GM12878 (cell line): ENCODE results near the gene ACACB. TPM values are rescaled to one million over a fixed set of nuclear protein-coding genes. Genes with fewer than 3 reads are reported as not detected.

ENCODE experiments used
- ATAC-seq: fragments of 200-7000 bp; cut with Tn5 transposase; 3 replicates; pipeline ENCODE4 v1.9.1; 2020; ENCODE audit warnings: mild to moderate bottlenecking, moderate library complexity
- BruUV-seq: library from RNA; stranded (reverse); fragments of 400-500 nt; replicated peaks from 2 replicates; lab custom pipeline; 2021; lab: Mats Ljungman, UMichigan
- CTCF ChIA-PET: fragments of 300-600 bp; sonication (Branson Sonifier 250); formaldehyde crosslinking; extraction: SDS; loops from one replicate; lab custom pipeline; 2021; ENCODE audit warnings: inconsistent platforms; lab: Yijun Ruan, JAX
- POLR2A ChIA-PET: fragments of 350-600 bp; formaldehyde crosslinking; extraction: SDS; loops from one replicate; lab custom pipeline; 2021; ENCODE audit warnings: inconsistent platforms; lab: Charles Lee
- RAD21 ChIA-PET: fragments of 300-600 bp; sonication (Branson Sonifier 250); formaldehyde crosslinking; loops from one replicate; lab custom pipeline; 2023; ENCODE audit warnings: antibody characterized with exemption; ENCODE audit not compliant: unreplicated experiment; lab: Charles Lee
- SMC1A ChIA-PET: fragments of 300-600 bp; sonication (Branson Sonifier 250); formaldehyde crosslinking; loops from one replicate; lab custom pipeline; 2023; ENCODE audit not compliant: unreplicated experiment, uncharacterized antibody; lab: Charles Lee
- DNase-seq: peaks from one replicate; pipeline ENCODE4 v3.0.0-alpha.2; 2011; ENCODE audit warnings: low read depth, low spot score
- FAIRE-seq: peaks from 3 replicates; lab custom pipeline; 2011; peaks lifted over from hg19 to GRCh38; lab: Jason Lieb, UNC
- H2AFZ ChIP-seq: 2 replicates; pipeline ENCODE4 v1.6.0; 2011; ENCODE audit warnings: low read depth, low read length, control low read depth; ENCODE audit not compliant: control insufficient read depth
- H3K27ac ChIP-seq: 2 replicates; pipeline ENCODE4 v1.5.1; 2011; ENCODE audit warnings: control low read depth; ENCODE audit not compliant: control insufficient read depth, insufficient read depth
- H3K27me3 ChIP-seq, 2 experiments: replicated peaks in 1 of 2; 2 replicates each; pipeline versions ENCODE4 v1.6.0 to v1.6.1; 2011; ENCODE audit warnings: low read length in 1 of 2; ENCODE audit not compliant: control insufficient read depth in 2 of 2, insufficient read depth in 2 of 2
- H3K36me3 ChIP-seq, 2 experiments: 2 replicates each; pipeline ENCODE4 v1.5.1; 2011; ENCODE audit warnings: low read length in 1 of 2; ENCODE audit not compliant: control insufficient read depth in 2 of 2, insufficient read depth in 2 of 2
- H3K4me1 ChIP-seq: 2 replicates; pipeline ENCODE4 v1.6.1; 2011; ENCODE audit warnings: mild to moderate bottlenecking, low read length, moderate library complexity, mixed read lengths; ENCODE audit not compliant: control insufficient read depth, insufficient read depth
- H3K4me2 ChIP-seq: 2 replicates; pipeline ENCODE4 v1.6.0; 2011; ENCODE audit warnings: control low read depth; ENCODE audit not compliant: control insufficient read depth, insufficient read depth
- H3K4me3 ChIP-seq: fragments of 200-600 bp; sonication (generic); 2 replicates; pipeline ENCODE4 v1.5.1; 2016
- H3K79me2 ChIP-seq: 2 replicates; pipeline ENCODE4 v1.6.0; 2011; ENCODE audit warnings: low read length; ENCODE audit not compliant: control insufficient read depth, insufficient read depth
- H3K9ac ChIP-seq: 2 replicates; pipeline ENCODE4 v1.8.0; 2011; ENCODE audit warnings: low read length, control low read depth, mixed read lengths; ENCODE audit not compliant: control insufficient read depth, insufficient read depth
- H3K9me3 ChIP-seq: replicated peaks from 3 replicates; pipeline ENCODE4 v1.5.1; 2011; ENCODE audit warnings: mild to moderate bottlenecking, low read length; ENCODE audit not compliant: control insufficient read depth, insufficient read depth
- H4K20me1 ChIP-seq: 2 replicates; pipeline ENCODE4 v1.6.0; 2011; ENCODE audit not compliant: control insufficient read depth, insufficient read depth
- BCL3 ChIP-seq: IDR thresholded peaks from 2 replicates; pipeline ENCODE4 v1.6.1; 2011; ENCODE audit warnings: borderline replicate concordance, low read depth, mild to moderate bottlenecking, moderate library complexity, low read length; ENCODE audit not compliant: insufficient read depth, poor library complexity, severe bottlenecking
- CHD2 ChIP-seq: IDR thresholded peaks from 2 replicates; pipeline ENCODE4 v1.6.1; 2011; ENCODE audit warnings: low read depth, low read length, improper control_type of control experiment, borderline replicate concordance
- CREM ChIP-seq: IDR thresholded peaks from 2 replicates; pipeline ENCODE4 v1.6.1; 2014; ENCODE audit warnings: antibody characterized with exemption, low read depth
- HDAC2 ChIP-seq: fragments of 200-600 bp; sonication (generic); IDR thresholded peaks from 2 replicates; pipeline ENCODE4 v1.6.1; 2017
- SP1 ChIP-seq: IDR thresholded peaks from one replicate; pipeline ENCODE4 v1.6.1; 2011; ENCODE audit warnings: low read depth, low read length
- TCF12 ChIP-seq: IDR thresholded peaks from 2 replicates; pipeline ENCODE4 v1.6.1; 2011; ENCODE audit warnings: low read depth, mild to moderate bottlenecking, low read length
- WGBS: methylation state at CpG from one replicate; pipeline ENCODE4 v1.1.6; 2016; ENCODE audit warnings: low lambda C conversion rate; ENCODE audit not compliant: insufficient replicate concordance, insufficient coverage; ENCODE audit errors: missing lambda C conversion rate; 5-methylcytosine and 5-hydroxymethylcytosine counted together
- in situ Hi-C: fragments of 300-500 bp; cut with MboI; formaldehyde crosslinking; loops from 9 replicates; pipeline ENCODE4 v1.14.3; 2018; ENCODE audit warnings: mixed read lengths
- intact Hi-C: fragments of 100-400 bp; cut with micrococcal nuclease; formaldehyde crosslinking; loops from one replicate; pipeline ENCODE4 v1.14.2; 2022; ENCODE audit not compliant: unreplicated experiment
- polyA plus RNA-seq, 11 experiments: library from polyadenylated mRNA; depleted of rRNA in 4 of 11; unstranded in 6 of 11; stranded (reverse) in 5 of 11; fragments of >200 nt; fragmentation: Nextera tagmentation in 4 of 11; fragmentation: Illumina TruSeq in 1 of 11; extraction: Ambion mirVana in 4 of 11; extraction: Trizol in 1 of 11; gene quantifications; 1 replicate in 1 of 11; 2 replicates in 10 of 11; pipeline versions ENCODE4 v1.2.1 to v1.2.3, GENCODE V29; 2011 to 2016; ENCODE audit warnings: inconsistent platforms in 2 of 11, missing spikeins in 2 of 11, low read depth in 1 of 11
- total RNA-seq, 4 experiments: library from RNA; depleted of rRNA in 3 of 4; stranded (reverse); fragments of >200 nt in 3 of 4; fragmentation: Illumina TruSeq in 1 of 4; extraction: Trizol in 1 of 4; gene quantifications; 2 replicates each; pipeline versions ENCODE4 v1.2.1 to v1.2.3, GENCODE V29; 2013 to 2021
- TF ChIP-seq, protein P1 (sequence below): fragments of 450-650 bp; IDR thresholded peaks from 2 replicates; pipeline ENCODE4 v1.6.1; 2016; ENCODE audit warnings: mild to moderate bottlenecking
- TF ChIP-seq, protein P2 (sequence below), 3 experiments: IDR thresholded peaks in 2 of 3; conservative IDR thresholded peaks in 1 of 3; 2 replicates each; pipeline ENCODE4 v1.5.1; 2011; ENCODE audit warnings: low read depth in 3 of 3, low read length in 3 of 3, mild to moderate bottlenecking in 3 of 3, control low read depth in 2 of 3, moderate library complexity in 2 of 3, inconsistent platforms in 1 of 3, mixed read lengths in 1 of 3; ENCODE audit not compliant: control insufficient read depth in 2 of 3, insufficient read depth in 1 of 3; ENCODE audit errors: extremely low read depth in 1 of 3
- TF ChIP-seq, protein P3 (sequence below): IDR thresholded peaks from 2 replicates; pipeline ENCODE4 v1.6.1; 2012; ENCODE audit warnings: low read length, inconsistent platforms
- TF ChIP-seq, protein P4 (sequence below): IDR thresholded peaks from 2 replicates; pipeline ENCODE4 v1.6.1; 2012; ENCODE audit warnings: low read depth, low read length, improper control_type of control experiment

ACACB gene
- total and polyA plus RNA-seq, 10 of the 15 experiments (the other 5 are each of a cell fraction or from before 2014, with no cell fraction given): 0.05 to 1.9 (median 0.38) TPM; not detected in 2

- H3K27me3 ChIP-seq: no peaks in the 10 kb centered on the region
- ChIA-PET CTCF (no interaction called here), SMC1A (no interaction called here), POLR2A (no interaction called here), RAD21 (no interaction called here)
- DNase-seq (no peak), ATAC-seq (no peak), FAIRE-seq (no peak)
- no peak overlapping the region for H2AFZ ChIP-seq
- in situ Hi-C loops: no loop called here
- intact Hi-C loops: no loop called here
- H3K36me3 ChIP-seq: peaks cover 6 to 7% of the 10 kb centered on the region in 2 experiments; a peak in 3 of 4 replicates
- peaks cover 7% of the 10 kb centered on the region for H3K4me1 ChIP-seq
- no peak overlapping the region for H3K4me2 ChIP-seq
- H3K79me2 ChIP-seq: peaks cover 23% of the 10 kb centered on the region
- H3K9ac ChIP-seq: no peak overlapping the region
- H3K27ac ChIP-seq: no peak overlapping the region
- no peaks in the 10 kb centered on the region for H3K9me3 ChIP-seq
- 77% methylated on average over 6 of the region's 6 CpGs for WGBS
- H3K4me3 ChIP-seq: no peak overlapping the region
- no peak for TF ChIP-seq BCL3
- no peak for TF ChIP-seq CREM
- TF ChIP-seq CHD2: no peak
- TF ChIP-seq TCF12: no peak
- no peaks in the 10 kb centered on the region for H4K20me1 ChIP-seq
- no TSS peak for BruUV-seq
These were observed 27.6 kb upstream of the ACACB start for GRCh38 chr12:109088818-109089217.

DNA sequence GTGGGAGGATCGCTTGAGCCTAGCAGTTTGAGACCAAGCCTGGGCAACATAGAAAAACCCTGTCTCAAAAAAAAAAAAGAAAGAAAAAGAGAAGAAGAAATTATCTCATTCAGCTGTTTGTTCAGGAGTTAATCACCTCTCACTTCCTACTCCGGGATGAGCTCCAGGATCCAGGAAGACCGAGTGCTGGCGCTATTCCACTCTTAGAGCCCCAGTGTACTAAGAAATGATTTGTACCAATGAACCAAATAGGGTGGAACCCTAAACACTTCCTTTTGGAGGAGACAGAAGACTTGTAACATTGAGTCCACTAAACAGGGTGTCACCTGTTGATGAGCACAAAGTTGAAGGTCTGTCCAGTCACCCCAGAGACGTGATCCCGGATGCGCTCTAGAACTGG, 26.7 kb upstream of the ACACB start:
- RAD21 ChIA-PET: no interaction called here
- no peak overlapping the region for H3K4me2 ChIP-seq
- DNase-seq: no peak
- intact Hi-C loops: loop anchor here (5.0 to 10.0 kb wide), 3 partner anchors 122 to 455 kb away; partner anchors contain the start of gene SELPLG
- WGBS: 98% methylated on average over 7 of the region's 7 CpGs
- no peaks in the 10 kb centered on the region for H3K9me3 ChIP-seq
- ATAC-seq: no peak
- TF ChIP-seq, protein P1, sequence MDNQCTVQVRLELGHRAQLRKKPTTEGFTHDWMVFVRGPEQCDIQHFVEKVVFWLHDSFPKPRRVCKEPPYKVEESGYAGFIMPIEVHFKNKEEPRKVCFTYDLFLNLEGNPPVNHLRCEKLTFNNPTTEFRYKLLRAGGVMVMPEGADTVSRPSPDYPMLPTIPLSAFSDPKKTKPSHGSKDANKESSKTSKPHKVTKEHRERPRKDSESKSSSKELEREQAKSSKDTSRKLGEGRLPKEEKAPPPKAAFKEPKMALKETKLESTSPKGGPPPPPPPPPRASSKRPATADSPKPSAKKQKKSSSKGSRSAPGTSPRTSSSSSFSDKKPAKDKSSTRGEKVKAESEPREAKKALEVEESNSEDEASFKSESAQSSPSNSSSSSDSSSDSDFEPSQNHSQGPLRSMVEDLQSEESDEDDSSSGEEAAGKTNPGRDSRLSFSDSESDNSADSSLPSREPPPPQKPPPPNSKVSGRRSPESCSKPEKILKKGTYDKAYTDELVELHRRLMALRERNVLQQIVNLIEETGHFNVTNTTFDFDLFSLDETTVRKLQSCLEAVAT: no peak
- no peak for TF ChIP-seq HDAC2
- TF ChIP-seq, protein P2, sequence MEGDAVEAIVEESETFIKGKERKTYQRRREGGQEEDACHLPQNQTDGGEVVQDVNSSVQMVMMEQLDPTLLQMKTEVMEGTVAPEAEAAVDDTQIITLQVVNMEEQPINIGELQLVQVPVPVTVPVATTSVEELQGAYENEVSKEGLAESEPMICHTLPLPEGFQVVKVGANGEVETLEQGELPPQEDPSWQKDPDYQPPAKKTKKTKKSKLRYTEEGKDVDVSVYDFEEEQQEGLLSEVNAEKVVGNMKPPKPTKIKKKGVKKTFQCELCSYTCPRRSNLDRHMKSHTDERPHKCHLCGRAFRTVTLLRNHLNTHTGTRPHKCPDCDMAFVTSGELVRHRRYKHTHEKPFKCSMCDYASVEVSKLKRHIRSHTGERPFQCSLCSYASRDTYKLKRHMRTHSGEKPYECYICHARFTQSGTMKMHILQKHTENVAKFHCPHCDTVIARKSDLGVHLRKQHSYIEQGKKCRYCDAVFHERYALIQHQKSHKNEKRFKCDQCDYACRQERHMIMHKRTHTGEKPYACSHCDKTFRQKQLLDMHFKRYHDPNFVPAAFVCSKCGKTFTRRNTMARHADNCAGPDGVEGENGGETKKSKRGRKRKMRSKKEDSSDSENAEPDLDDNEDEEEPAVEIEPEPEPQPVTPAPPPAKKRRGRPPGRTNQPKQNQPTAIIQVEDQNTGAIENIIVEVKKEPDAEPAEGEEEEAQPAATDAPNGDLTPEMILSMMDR (IDR thresholded peaks at IDR 0.05 in 2 of 3, conservative IDR thresholded peaks at IDR 0.05 in 1 of 3; ENCODE audit: control insufficient read depth in 2 of 3, extremely low read depth in 1 of 3, insufficient read depth in 1 of 3, low read depth in 3 of 3, low read length in 3 of 3): no peak
- TF ChIP-seq, protein P3, sequence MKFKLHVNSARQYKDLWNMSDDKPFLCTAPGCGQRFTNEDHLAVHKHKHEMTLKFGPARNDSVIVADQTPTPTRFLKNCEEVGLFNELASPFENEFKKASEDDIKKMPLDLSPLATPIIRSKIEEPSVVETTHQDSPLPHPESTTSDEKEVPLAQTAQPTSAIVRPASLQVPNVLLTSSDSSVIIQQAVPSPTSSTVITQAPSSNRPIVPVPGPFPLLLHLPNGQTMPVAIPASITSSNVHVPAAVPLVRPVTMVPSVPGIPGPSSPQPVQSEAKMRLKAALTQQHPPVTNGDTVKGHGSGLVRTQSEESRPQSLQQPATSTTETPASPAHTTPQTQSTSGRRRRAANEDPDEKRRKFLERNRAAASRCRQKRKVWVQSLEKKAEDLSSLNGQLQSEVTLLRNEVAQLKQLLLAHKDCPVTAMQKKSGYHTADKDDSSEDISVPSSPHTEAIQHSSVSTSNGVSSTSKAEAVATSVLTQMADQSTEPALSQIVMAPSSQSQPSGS: no peak
- TF ChIP-seq SP1: no peak
- TF ChIP-seq, protein P4, sequence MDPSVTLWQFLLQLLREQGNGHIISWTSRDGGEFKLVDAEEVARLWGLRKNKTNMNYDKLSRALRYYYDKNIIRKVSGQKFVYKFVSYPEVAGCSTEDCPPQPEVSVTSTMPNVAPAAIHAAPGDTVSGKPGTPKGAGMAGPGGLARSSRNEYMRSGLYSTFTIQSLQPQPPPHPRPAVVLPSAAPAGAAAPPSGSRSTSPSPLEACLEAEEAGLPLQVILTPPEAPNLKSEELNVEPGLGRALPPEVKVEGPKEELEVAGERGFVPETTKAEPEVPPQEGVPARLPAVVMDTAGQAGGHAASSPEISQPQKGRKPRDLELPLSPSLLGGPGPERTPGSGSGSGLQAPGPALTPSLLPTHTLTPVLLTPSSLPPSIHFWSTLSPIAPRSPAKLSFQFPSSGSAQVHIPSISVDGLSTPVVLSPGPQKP: no peak
- TF ChIP-seq, all 136 proteins: peak for 0
- peaks cover 23% of the 10 kb centered on the region for H3K79me2 ChIP-seq
- no peak overlapping the region for H2AFZ ChIP-seq
- no peak for FAIRE-seq
- peaks cover 6 to 7% of the 10 kb centered on the region in 2 experiments; a peak in 3 of 4 replicates for H3K36me3 ChIP-seq
- POLR2A ChIA-PET: no interaction called here
- no TSS peak for BruUV-seq
- no peak overlapping the region for H3K27ac ChIP-seq
- no peak overlapping the region for H3K9ac ChIP-seq
- CTCF ChIA-PET: no interaction called here
- in situ Hi-C loops: loop anchor here (5.0 to 10.0 kb wide), 5 partner anchors 202 to 522 kb away; partner anchors contain the start of gene SELPLG
- SMC1A ChIA-PET: interaction anchor here (0.6 kb wide), 1 partner anchor 42 kb away, joined by 3 read pairs; no protein-coding TSS in a partner anchor
- no peaks in the 10 kb centered on the region for H4K20me1 ChIP-seq
- H3K4me1 ChIP-seq: peaks cover 7% of the 10 kb centered on the region
- no peaks in the 10 kb centered on the region for H3K27me3 ChIP-seq
- H3K4me3 ChIP-seq: no peak overlapping the region
